ENCODE results near the gene GADD45G. TPM values are rescaled to one million over a fixed set of nuclear protein-coding genes. Genes with fewer than 3 reads are reported as not detected.

Gene GADD45G
- total RNA-seq, 1 donor from 2014 or later: 16.2 TPM

DNA sequence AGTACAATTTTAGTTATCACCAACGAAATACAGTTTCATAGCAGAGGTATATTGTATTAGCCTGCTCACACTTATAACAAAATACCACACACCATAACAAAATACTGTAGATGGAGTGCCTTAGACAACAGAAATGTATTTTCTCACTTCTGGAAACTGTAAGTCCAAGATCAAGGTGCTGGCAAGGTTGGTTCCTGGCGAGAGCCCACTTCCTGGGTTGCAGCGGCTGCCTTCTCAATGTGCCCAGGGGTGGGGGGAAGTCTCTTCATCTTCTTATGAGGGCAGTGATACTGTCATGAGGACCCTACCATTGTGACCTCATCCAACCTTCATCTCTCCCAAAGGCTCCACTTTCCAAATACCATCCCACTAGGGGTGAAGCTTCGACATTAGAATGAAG, 30.5 kb upstream of the GADD45G start:
- H3K27ac ChIP-seq: no peak overlapping the region
- no peak overlapping the region for H3K4me3 ChIP-seq
- TF ChIP-seq, protein P1, sequence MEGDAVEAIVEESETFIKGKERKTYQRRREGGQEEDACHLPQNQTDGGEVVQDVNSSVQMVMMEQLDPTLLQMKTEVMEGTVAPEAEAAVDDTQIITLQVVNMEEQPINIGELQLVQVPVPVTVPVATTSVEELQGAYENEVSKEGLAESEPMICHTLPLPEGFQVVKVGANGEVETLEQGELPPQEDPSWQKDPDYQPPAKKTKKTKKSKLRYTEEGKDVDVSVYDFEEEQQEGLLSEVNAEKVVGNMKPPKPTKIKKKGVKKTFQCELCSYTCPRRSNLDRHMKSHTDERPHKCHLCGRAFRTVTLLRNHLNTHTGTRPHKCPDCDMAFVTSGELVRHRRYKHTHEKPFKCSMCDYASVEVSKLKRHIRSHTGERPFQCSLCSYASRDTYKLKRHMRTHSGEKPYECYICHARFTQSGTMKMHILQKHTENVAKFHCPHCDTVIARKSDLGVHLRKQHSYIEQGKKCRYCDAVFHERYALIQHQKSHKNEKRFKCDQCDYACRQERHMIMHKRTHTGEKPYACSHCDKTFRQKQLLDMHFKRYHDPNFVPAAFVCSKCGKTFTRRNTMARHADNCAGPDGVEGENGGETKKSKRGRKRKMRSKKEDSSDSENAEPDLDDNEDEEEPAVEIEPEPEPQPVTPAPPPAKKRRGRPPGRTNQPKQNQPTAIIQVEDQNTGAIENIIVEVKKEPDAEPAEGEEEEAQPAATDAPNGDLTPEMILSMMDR (IDR thresholded peaks at IDR 0.05): no peak
- no peak for TF ChIP-seq POLR2A (IDR thresholded peaks at IDR 0.05)
- no peak for TF ChIP-seq POLR2AphosphoS5 (IDR thresholded peaks at IDR 0.05; ENCODE audit: insufficient read depth in 1 of 2, low read depth in 1 of 2)
- H3K9me3 ChIP-seq: no peaks in the 10 kb centered on the region
- H3K27me3 ChIP-seq: no peaks in the 10 kb centered on the region
- H3K4me1 ChIP-seq: no peaks in the 10 kb centered on the region
- DNase-seq (ENCODE audit: extremely low spot score in 2 of 2): no peak
- no peaks in the 10 kb centered on the region for H3K36me3 ChIP-seq
- intact Hi-C loops (cut with DNase I): loop anchor here (5.0 kb wide), 1 partner anchor 1242 kb away; no protein-coding TSS in a partner anchor

DNA sequence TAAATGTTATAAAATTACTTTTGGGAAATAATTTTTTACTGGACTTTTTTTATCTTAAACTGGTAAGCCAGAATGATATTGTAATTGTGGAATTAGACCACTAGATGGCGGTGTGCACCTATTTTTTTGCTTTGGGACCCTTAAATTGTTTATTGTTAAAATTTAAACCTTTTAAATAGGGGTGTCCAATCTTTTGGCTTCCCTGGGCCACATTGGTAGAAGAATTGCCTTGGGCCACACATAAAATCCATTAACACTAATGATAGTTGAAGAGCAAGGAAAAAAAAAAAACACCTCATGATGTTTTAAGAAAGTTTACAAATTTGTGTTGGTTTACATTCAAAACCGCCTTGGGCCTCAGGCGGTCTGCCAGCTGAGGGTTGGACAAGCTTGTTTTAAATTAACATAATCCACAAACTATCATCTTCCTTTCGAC, 28.4 kb upstream of the GADD45G start:
- Histone ChIP-seq H3K4me1 (no peaks in the 10 kb centered on the region), H3K27me3 (no peaks in the 10 kb centered on the region), H3K4me3 (no peak overlapping the region), H3K9me3 (no peaks in the 10 kb centered on the region), H3K27ac (no peak overlapping the region), H3K36me3 (no peaks in the 10 kb centered on the region)
- TF ChIP-seq POLR2A (IDR thresholded peaks at IDR 0.05): no peak
- TF ChIP-seq, protein P1 (IDR thresholded peaks at IDR 0.05): peak; percentile 68 to 71 (median 69)
- no peak for DNase-seq (ENCODE audit: extremely low spot score in 2 of 2)
- intact Hi-C loops (cut with DNase I): loop anchor here (5.0 kb wide), 1 partner anchor 1291 kb away; no protein-coding TSS in a partner anchor

DNA sequence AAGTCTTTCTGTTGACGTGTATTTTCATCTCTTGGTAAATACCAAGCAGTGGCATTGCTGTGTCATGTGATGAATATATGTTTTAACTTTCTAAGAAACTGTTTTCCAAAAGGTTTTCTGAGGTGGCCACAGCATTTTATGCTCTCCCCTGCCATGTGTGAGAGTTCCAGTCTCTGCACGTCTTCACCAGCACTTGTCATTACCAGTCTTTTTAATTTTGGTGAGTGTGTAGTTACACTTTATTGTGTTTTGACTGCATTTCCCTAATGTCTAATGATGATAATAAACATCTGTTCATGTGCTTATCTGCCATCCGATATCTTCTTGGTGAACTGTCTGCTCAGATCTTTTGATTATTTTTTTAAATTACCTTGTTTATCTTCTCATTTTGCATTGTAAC, 27.4 kb upstream of the GADD45G start:
- no peaks in the 10 kb centered on the region for H3K27me3 ChIP-seq
- H3K4me3 ChIP-seq: no peak overlapping the region
- intact Hi-C loops (cut with DNase I): loop anchor here (5.0 kb wide), 1 partner anchor 1290 kb away; no protein-coding TSS in a partner anchor
- TF ChIP-seq POLR2AphosphoS5 (IDR thresholded peaks at IDR 0.05; ENCODE audit: insufficient read depth in 1 of 2, low read depth in 1 of 2): no peak
- no peak for TF ChIP-seq POLR2A (IDR thresholded peaks at IDR 0.05)
- TF ChIP-seq, protein P1 (IDR thresholded peaks at IDR 0.05): no peak
- DNase-seq (ENCODE audit: extremely low spot score in 2 of 2): no peak
- no peaks in the 10 kb centered on the region for H3K4me1 ChIP-seq
- no peak overlapping the region for H3K27ac ChIP-seq
- H3K36me3 ChIP-seq: no peaks in the 10 kb centered on the region
- no peaks in the 10 kb centered on the region for H3K9me3 ChIP-seq

DNA sequence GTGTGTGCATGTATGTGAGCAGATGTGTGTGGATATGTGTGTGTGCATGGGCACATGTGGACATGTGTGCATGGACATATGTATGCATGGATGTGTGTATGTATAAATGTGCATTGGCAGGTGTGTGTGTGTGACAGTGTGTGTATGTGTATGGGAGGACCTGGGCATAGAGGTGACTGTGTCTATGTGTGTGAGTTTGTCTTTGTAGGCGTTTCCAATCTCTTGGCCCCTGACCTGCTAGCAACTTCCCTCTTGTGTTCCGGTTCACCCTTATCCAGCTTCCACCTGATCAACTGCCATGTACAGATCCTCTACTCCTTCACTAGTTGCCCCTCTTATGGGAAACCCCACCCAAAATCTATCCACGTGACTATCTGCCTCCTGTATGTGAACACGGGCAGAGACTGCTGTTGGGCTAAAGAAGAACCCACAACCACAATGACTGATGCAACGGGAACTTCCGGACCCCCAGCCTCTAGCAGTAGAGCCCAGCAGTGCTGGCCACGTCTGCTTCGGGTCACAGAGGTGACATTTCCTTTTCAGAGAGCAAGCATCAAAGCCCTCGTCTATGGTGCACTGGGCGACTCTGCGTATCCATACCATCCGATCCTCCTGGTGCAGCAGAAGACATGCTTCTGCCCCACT, 24.9 kb upstream of the GADD45G start:
- TF ChIP-seq, protein P1 (IDR thresholded peaks at IDR 0.05): no peak
- TF ChIP-seq POLR2A (IDR thresholded peaks at IDR 0.05): no peak
- TF ChIP-seq POLR2AphosphoS5 (IDR thresholded peaks at IDR 0.05; ENCODE audit: insufficient read depth in 1 of 2, low read depth in 1 of 2): no peak
- Histone ChIP-seq H3K27me3 (no peaks in the 10 kb centered on the region), H3K36me3 (no peaks in the 10 kb centered on the region), H3K4me1 (no peaks in the 10 kb centered on the region), H3K4me3 (no peak overlapping the region), H3K9me3 (no peaks in the 10 kb centered on the region), H3K27ac (no peak overlapping the region)
- intact Hi-C loops (cut with DNase I): loop anchor here (5.0 kb wide), 1 partner anchor 1287 kb away; no protein-coding TSS in a partner anchor
- no peak for DNase-seq (ENCODE audit: extremely low spot score in 2 of 2)

DNA sequence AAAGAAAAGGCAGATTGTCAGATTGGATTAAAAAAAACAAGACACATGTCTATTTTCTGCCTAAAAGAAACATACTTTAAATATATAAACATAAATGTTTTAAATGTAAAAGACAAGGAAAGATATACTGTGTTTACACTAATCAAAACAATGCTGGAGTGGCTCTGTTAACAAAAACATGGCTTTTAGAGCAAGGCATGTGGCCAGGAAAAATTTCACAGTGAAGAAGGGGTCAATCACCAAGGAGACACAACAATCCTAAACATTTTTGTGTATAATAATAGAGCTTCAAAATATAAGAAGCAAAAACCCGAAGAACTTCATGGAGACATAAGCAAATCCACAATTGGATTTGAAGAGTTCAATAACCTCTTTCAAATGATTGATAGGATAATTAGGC, 18.5 kb upstream of the GADD45G start:
- no peak for TF ChIP-seq POLR2A (IDR thresholded peaks at IDR 0.05)
- TF ChIP-seq POLR2AphosphoS5 (IDR thresholded peaks at IDR 0.05; ENCODE audit: insufficient read depth in 1 of 2, low read depth in 1 of 2): no peak
- TF ChIP-seq, protein P1 (IDR thresholded peaks at IDR 0.05): no peak
- H3K27me3 ChIP-seq: no peaks in the 10 kb centered on the region
- H3K4me3 ChIP-seq: no peak overlapping the region
- no peaks in the 10 kb centered on the region for H3K36me3 ChIP-seq
- intact Hi-C loops (cut with DNase I): no loop called here
- no peaks in the 10 kb centered on the region for H3K9me3 ChIP-seq
- no peak overlapping the region for H3K27ac ChIP-seq
- H3K4me1 ChIP-seq: no peaks in the 10 kb centered on the region
- DNase-seq (ENCODE audit: extremely low spot score in 2 of 2): no peak

All from vagina (tissue), 2 donors.